ENCODE measurements around the gene FCN2. TPM values are rescaled to one million over a fixed set of nuclear protein-coding genes. Genes with fewer than 3 reads are reported as not detected.

FCN2 gene
- total and polyA plus RNA-seq, 2 of the 4 experiments (the other 2 are of a cell fraction), result not detected

DNA sequence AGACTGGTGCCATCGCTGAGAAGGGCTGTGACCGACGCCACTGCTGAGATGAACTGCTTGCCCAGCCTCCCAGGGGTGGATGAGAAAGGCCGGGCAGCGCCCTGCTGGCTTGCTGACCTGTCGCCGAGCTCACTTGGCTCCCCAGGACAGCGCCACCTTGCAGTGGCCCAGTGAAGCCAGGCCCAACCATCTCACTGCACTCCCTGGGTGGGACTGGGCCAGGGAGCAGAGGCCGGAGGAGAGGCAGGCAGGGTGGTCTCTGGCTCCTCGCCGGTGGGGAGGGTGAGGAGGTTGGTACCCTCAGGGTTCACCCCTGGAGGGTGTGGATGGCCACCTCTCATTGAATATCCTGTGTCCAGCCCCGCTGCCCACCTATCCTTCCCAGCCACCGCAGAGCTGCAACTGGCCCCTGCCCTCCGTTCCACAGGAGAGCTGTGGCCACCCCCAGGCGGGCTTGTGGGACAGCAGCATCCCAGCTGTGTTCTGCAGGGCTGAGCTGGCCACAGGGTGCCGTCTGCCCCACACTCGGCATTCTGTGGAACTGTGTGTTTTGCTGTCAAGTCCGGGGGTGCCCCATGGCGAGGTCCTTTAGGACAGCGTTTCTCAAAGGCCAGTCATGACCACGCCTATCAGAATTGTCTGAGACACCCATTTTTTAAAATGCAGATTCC, 41.0 kb upstream of the FCN2 start:
- Histone ChIP-seq H3K4me2 (ENCODE audit: low read depth, low read length) (no peak overlapping the region), H3K4me1 (ENCODE audit: control insufficient read depth, insufficient read depth, low read length) (no peaks in the 10 kb centered on the region), H3K18ac (ENCODE audit: low read depth, low read length) (no peak overlapping the region), H3K4ac (ENCODE audit: low read depth, low read length) (no peak overlapping the region), H4K5ac (ENCODE audit: low read depth, low read length) (no peak overlapping the region), H3K4me3 (ENCODE audit: insufficient read depth, low read depth, low read length) (no peak overlapping the region), H3K9me3 (ENCODE audit: control insufficient read depth, insufficient read depth, low read length) (no peaks in the 10 kb centered on the region), H2BK120ac (ENCODE audit: low read depth, low read length) (no peak overlapping the region), H2AFZ (replicated peaks; ENCODE audit: low read length, poor library complexity) (no peak overlapping the region), H3K79me1 (ENCODE audit: low read depth in 1 of 2, low read length in 2 of 2) (peaks cover 2 to 11% of the 10 kb centered on the region in 2 experiments; a peak in 3 of 4 replicates), H3K23ac (ENCODE audit: low read depth, low read length) (no peak overlapping the region), H3K14ac (replicated peaks; ENCODE audit: low read depth, low read length) (no peak overlapping the region), H4K20me1 (ENCODE audit: insufficient read depth, low read length) (peaks cover 45% of the 10 kb centered on the region), H3K27ac (ENCODE audit: insufficient read depth, low read length) (no peak overlapping the region), H4K8ac (ENCODE audit: low read depth in 2 of 2, low read length in 2 of 2) (no peak overlapping the region), H3K9me1 (ENCODE audit: insufficient read depth, low read length) (0 out of 2 replicates have a peak, but pooled peaks cover 3% of the 10 kb centered on the region), H3K56ac (ENCODE audit: extremely low read depth, insufficient read depth, low read length) (no peak overlapping the region), H2BK5ac (ENCODE audit: low read depth, low read length, poor library complexity, severe bottlenecking) (no peak overlapping the region), H2AK9ac (replicated peaks; ENCODE audit: low read depth, low read length, poor library complexity) (no peak overlapping the region), H3K27me3 (ENCODE audit: control insufficient read depth, insufficient read depth, low read length) (no peaks in the 10 kb centered on the region), H4K91ac (ENCODE audit: insufficient read depth, low read depth, low read length) (no peak overlapping the region), H2AK5ac (ENCODE audit: low read depth, low read length) (no peak overlapping the region), H2BK15ac (ENCODE audit: low read depth, low read length) (no peak overlapping the region), H2BK20ac (ENCODE audit: low read depth, low read length) (no peak overlapping the region), H3K9ac (ENCODE audit: low read depth, low read length) (no peak overlapping the region), H3K36me3 (ENCODE audit: control insufficient read depth, insufficient read depth, low read length) (peaks cover 93% of the 10 kb centered on the region)
- intact Hi-C loops (cut with micrococcal nuclease) (no loop called here), in situ Hi-C loops (cut with MboI; ENCODE audit: low sequenced_read_pairs) (no loop called here), dilution Hi-C loops (cut with HindIII; ENCODE audit: low sequenced_read_pairs, unreplicated experiment) (no loop called here)
- WGBS, 2 experiments (ENCODE audit: extremely low coverage in 2 of 2, insufficient read length in 1 of 2), result 89% methylated on average over 7 of the region's 21 CpGs; no CpG with 5 or more reads in 1 of the 2 experiments
- ChIA-PET CTCF (no interaction called here), POLR2A (ENCODE audit: unreplicated experiment) (no interaction called here)
- no peak for TF ChIP-seq SMC3 (IDR thresholded peaks at IDR 0.05; ENCODE audit: low read depth, low read length)
- no peak for TF ChIP-seq RCOR1 (IDR thresholded peaks at IDR 0.05; ENCODE audit: insufficient replicate concordance, low read length)
- no peak for TF ChIP-seq CHD1 (IDR thresholded peaks at IDR 0.05; ENCODE audit: low read depth, low read length)
- TF ChIP-seq MAFK (IDR thresholded peaks at IDR 0.05; ENCODE audit: low read depth, low read length), result no peak
- TF ChIP-seq RAD21 (IDR thresholded peaks at IDR 0.05; ENCODE audit: low read length), result no peak
- TF ChIP-seq POLR2A (IDR thresholded peaks at IDR 0.05; ENCODE audit: low read depth, low read length), result no peak
- DNase-seq, result no peak
- no TSS peak for BruUV-seq (replicated peaks)
- no peak for ATAC-seq (ENCODE audit: low read depth)

Measured in IMR-90 (cell line).